HepG2 (cell line): ENCODE measurements around the gene RNU11.

Source experiments
- ASH2L ChIP-seq: fragments of 300-600, 200-600 bp; sonication (generic); IDR thresholded peaks from 2 replicates; pipeline ENCODE4 v1.7.0; 2017; ENCODE audit warnings: low read depth, mild to moderate bottlenecking, moderate library complexity, mixed read lengths, low read length; ENCODE audit not compliant: insufficient read length
- EHMT2 ChIP-seq: fragments of 200-600 bp; sonication (generic); IDR thresholded peaks from 2 replicates; pipeline ENCODE4 v1.7.0; 2017; ENCODE audit warnings: antibody characterized with exemption, low read depth, low read length, borderline replicate concordance
- MXI1 ChIP-seq: IDR thresholded peaks from 3 replicates; pipeline ENCODE4 v1.6.1; 2012; ENCODE audit warnings: low read depth, low read length, inconsistent platforms, borderline replicate concordance
- POLR2A ChIP-seq, 2 experiments: IDR thresholded peaks; 2 replicates each; pipeline ENCODE4 v1.6.1; 2011; ENCODE audit warnings: low read depth in 2 of 2, low read length in 2 of 2, mild to moderate bottlenecking in 1 of 2, moderate library complexity in 1 of 2; ENCODE audit not compliant: insufficient read depth in 1 of 2
- POLR2AphosphoS5 ChIP-seq: IDR thresholded peaks from 2 replicates; pipeline ENCODE4 v1.6.1; 2012; ENCODE audit warnings: low read depth, low read length
- TEAD3 ChIP-seq: optimal IDR thresholded peaks from 2 replicates; pipeline ENCODE3; 2016; ENCODE audit warnings: borderline replicate concordance
- ZBTB1 ChIP-seq: sonication (generic); formaldehyde crosslinking; IDR thresholded peaks from 2 replicates; pipeline ENCODE4 v1.4.0; 2020; ENCODE audit warnings: missing genetic modification reagents, borderline replicate concordance
- ZBTB7A ChIP-seq: sonication (generic); formaldehyde crosslinking; IDR thresholded peaks from 2 replicates; pipeline ENCODE4 v1.8.0; 2022; ENCODE audit warnings: mild to moderate bottlenecking, missing genetic modification reagents
- ZKSCAN8 ChIP-seq: IDR thresholded peaks from 2 replicates; pipeline ENCODE4 v1.6.1; 2016; ENCODE audit warnings: borderline replicate concordance, missing genetic modification reagents, missing compliant biosample characterization
- ZNF253 ChIP-seq: sonication (generic); formaldehyde crosslinking; IDR thresholded peaks from 2 replicates; pipeline ENCODE4 v1.8.0; 2022; ENCODE audit warnings: mild to moderate bottlenecking, missing genetic modification reagents, borderline replicate concordance
- ZNF629 ChIP-seq: sonication (generic); formaldehyde crosslinking; conservative IDR thresholded peaks from 2 replicates; pipeline ENCODE4 v1.5.0; 2020; ENCODE audit warnings: missing genetic modification reagents
- ZNF850 ChIP-seq: sonication (generic); formaldehyde crosslinking; conservative IDR thresholded peaks from 2 replicates; pipeline ENCODE4 v1.9.0; 2021; ENCODE audit warnings: mild to moderate bottlenecking, missing genetic modification reagents
- TF ChIP-seq, protein P1 (sequence below): sonication (generic); formaldehyde crosslinking; IDR thresholded peaks from 2 replicates; pipeline ENCODE4 v1.5.0; 2020; ENCODE audit warnings: missing genetic modification reagents
- TF ChIP-seq, protein P2 (sequence below), 2 experiments: sonication (generic) in 1 of 2; formaldehyde crosslinking in 1 of 2; IDR thresholded peaks; 2 replicates each; pipeline versions ENCODE4 v1.5.1 to v1.6.1; 2011 to 2020; ENCODE audit warnings: borderline replicate concordance in 1 of 2, low read depth in 1 of 2, low read length in 1 of 2, mild to moderate bottlenecking in 1 of 2, missing genetic modification reagents in 1 of 2, moderate library complexity in 1 of 2

DNA sequence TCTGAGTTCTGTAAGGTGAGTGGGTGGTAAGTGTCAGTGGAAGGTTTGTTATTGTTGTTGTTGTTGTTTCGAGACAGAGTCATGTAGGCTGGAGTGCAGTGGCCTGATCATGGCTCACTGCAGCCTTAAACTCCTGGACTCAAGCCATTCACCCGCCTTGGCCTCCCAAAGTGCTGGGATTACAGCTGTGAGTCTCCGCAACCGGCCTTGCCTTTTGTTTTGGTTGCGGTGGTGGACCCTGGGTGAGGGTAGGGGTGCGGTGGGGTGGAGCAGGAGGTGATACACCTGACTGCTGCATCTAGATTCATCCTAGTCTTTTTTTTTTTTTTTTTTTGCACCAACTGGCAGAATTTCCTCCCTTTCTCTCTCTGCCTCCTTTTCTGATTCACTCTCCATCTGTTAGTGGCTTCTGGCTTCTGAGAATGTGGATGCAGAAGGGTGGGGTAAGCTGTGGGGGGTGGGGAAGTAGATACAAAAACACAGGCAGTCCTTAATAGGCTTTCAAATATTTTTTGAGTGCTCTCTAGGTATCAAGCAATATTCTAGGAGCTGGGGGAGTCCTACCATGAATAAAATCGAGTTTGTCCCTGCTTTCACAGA is 15.6 kb downstream of the RNU11 start:
- TF ChIP-seq POLR2A (IDR thresholded peaks at IDR 0.05; ENCODE audit: insufficient read depth in 1 of 2, low read depth in 2 of 2, low read length in 2 of 2) (no peak), ZNF629 (CRISPR knock-in tag) (no peak), EHMT2 (no peak), ZNF253 (CRISPR knock-in tag) (no peak), ASH2L (no peak), ZKSCAN8 (no peak), ZBTB7A (CRISPR knock-in tag) (no peak), MXI1 (no peak), TEAD3 (no peak), ZBTB1 (CRISPR knock-in tag) (no peak), POLR2AphosphoS5 (no peak), ZNF850 (CRISPR knock-in tag) (no peak)
- TF ChIP-seq, protein P1, sequence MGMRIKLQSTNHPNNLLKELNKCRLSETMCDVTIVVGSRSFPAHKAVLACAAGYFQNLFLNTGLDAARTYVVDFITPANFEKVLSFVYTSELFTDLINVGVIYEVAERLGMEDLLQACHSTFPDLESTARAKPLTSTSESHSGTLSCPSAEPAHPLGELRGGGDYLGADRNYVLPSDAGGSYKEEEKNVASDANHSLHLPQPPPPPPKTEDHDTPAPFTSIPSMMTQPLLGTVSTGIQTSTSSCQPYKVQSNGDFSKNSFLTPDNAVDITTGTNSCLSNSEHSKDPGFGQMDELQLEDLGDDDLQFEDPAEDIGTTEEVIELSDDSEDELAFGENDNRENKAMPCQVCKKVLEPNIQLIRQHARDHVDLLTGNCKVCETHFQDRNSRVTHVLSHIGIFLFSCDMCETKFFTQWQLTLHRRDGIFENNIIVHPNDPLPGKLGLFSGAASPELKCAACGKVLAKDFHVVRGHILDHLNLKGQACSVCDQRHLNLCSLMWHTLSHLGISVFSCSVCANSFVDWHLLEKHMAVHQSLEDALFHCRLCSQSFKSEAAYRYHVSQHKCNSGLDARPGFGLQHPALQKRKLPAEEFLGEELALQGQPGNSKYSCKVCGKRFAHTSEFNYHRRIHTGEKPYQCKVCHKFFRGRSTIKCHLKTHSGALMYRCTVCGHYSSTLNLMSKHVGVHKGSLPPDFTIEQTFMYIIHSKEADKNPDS (CRISPR knock-in tag) = no peak
- TF ChIP-seq, protein P2, sequence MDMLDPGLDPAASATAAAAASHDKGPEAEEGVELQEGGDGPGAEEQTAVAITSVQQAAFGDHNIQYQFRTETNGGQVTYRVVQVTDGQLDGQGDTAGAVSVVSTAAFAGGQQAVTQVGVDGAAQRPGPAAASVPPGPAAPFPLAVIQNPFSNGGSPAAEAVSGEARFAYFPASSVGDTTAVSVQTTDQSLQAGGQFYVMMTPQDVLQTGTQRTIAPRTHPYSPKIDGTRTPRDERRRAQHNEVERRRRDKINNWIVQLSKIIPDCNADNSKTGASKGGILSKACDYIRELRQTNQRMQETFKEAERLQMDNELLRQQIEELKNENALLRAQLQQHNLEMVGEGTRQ (IDR thresholded peaks at IDR 0.05; ENCODE audit: low read depth, low read length) = no peak
- TF ChIP-seq, protein P2 (CRISPR knock-in tag; IDR thresholded peaks at IDR 0.05; ENCODE audit: borderline replicate concordance) = no peak
